ENCODE data around the gene ADD3. TPM values are rescaled to one million over a fixed set of nuclear protein-coding genes. Genes with fewer than 3 reads are reported as not detected.

ADD3 gene
- total RNA-seq, 1 experiment from 2014 or later = 14.1 TPM

DNA sequence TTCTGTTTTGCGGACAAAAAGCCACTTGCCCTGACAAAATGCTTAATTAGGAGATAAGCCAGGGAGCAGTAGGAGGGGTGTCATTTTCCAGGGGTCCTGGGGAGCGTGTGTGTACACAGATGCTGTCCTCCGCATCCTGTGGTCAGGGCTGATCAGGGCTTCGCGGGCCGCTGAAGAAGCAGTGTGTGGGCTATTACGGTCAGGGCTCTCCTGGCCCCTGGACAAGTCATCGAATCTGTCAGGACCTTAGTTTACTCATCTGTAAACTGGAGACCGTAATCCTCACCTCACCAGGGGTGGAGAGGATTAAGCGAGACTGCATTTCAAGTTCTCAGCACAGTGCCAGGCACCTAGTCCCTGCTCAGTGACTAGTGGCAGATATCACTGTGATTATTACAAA lies 173.7 kb downstream of the ADD3 start:
- Histone ChIP-seq H3K36me3 (no peaks in the 10 kb centered on the region), H3K4me3 (no peak overlapping the region), H3K27me3 (no peaks in the 10 kb centered on the region), H3K9me3 (no peaks in the 10 kb centered on the region)
- DNase-seq = no peak

DNA sequence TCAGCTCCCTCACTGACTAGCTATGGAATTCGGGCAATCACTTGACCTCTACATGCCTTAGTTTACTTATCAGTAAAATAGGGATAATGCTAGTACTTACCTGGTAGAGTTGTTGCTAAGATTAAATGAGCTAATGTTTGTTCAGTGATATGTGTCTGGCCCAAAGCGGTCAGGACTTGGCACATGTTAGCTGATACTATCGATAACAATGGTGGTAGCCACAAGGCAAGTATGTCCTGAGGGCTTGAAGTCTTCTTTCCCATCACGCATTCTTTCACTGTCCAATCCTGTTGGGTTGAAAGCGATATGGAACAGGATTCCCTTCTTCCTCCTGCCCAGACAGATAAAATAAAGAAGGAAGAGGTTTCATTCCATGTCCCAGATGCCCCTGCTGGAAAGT lies 174.1 kb downstream of the ADD3 start:
- DNase-seq = no peak
- no peaks in the 10 kb centered on the region for H3K27me3 ChIP-seq
- H3K9me3 ChIP-seq = no peaks in the 10 kb centered on the region

DNA sequence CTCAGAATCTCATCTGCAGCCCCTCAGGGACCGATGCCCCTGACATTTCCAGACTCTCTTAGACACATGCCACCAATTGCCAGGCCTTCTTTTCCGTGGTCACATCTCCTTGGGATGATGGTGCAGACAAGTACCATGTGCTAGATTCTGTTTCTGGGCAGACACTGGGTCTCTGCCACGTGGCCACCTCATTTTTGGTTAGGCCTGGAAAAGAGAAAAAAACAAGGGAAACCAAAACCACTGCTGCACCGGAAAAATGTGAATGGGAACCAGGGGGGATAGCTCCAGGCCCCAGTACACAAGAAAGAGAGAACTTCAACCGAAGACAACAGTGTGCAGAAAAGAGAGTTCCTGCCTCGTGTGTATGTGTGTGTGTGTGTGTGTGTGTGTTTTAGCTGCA lies 176.6 kb downstream of the ADD3 start:
- Histone ChIP-seq H3K9me3 (no peaks in the 10 kb centered on the region), H3K27me3 (no peaks in the 10 kb centered on the region), H3K36me3 (no peaks in the 10 kb centered on the region), H3K4me3 (no peak overlapping the region)
- no peak for DNase-seq

More for the DNA sequence above, 174.1 kb downstream of the ADD3 start:
- Histone ChIP-seq H3K36me3 (no peaks in the 10 kb centered on the region), H3K4me3 (no peak overlapping the region)

Other genes with a start within 250 kb of the ADD3 start
- gene XPNPEP1, start 84.5 kb upstream of the ADD3 start, total RNA-seq (2014; rRNA removed; shearing (Covaris generic); ENCODE audit: low replicate concordance) = 63.4 and 130 TPM in 2 replicates
- gene MXI1, start 199.6 kb downstream of the ADD3 start, total RNA-seq (2014; rRNA removed; shearing (Covaris generic); ENCODE audit: low replicate concordance) = 13.0 and 15.7 TPM in 2 replicates

All from MG63 (cell line).